Psoas muscle (tissue), 8 donors: ENCODE data around the gene PTPN2. TPM values are rescaled to one million over a fixed set of nuclear protein-coding genes. Genes with fewer than 3 reads are reported as not detected.
"Not testable (repeated sequence)": the region's sequence is repeated elsewhere in the genome, so short reads cannot be mapped to it uniquely, and the experiment has no call there.

ENCODE experiments used
- ATAC-seq, 4 donors: fragments of 200-7000 bp; cut with Tn5 transposase; one replicate each; pipeline ENCODE4 v1.9.1; 2020; ENCODE audit warnings: moderate library complexity in 3 of 4, mild to moderate bottlenecking in 2 of 4
- DNase-seq, 2 donors: peaks; one replicate each; pipeline ENCODE4 v3.0.0-alpha.2; 2020
- H3K27ac ChIP-seq: fragments of 200-600 bp; one replicate; pipeline ENCODE4 v1.8.0; 2022
- H3K27me3 ChIP-seq, 3 donors: fragments of 200-600 bp in 1 of 3; one replicate each; pipeline versions ENCODE4 v1.6.1 to v1.8.0; 2013 to 2022; ENCODE audit warnings: low read length in 2 of 3, mild to moderate bottlenecking in 2 of 3, moderate library complexity in 1 of 3; ENCODE audit not compliant: insufficient read depth in 3 of 3
- H3K36me3 ChIP-seq, 2 donors: fragments of 200-600 bp in 1 of 2; one replicate each; pipeline versions ENCODE4 v1.6.1 to v1.8.0; 2013 to 2022; ENCODE audit warnings: low read depth in 1 of 2, mild to moderate bottlenecking in 1 of 2, moderate library complexity in 1 of 2; ENCODE audit not compliant: insufficient read depth in 1 of 2
- H3K4me1 ChIP-seq: fragments of 200-600 bp; one replicate; pipeline ENCODE4 v1.8.0; 2022
- H3K4me3 ChIP-seq: fragments of 200-600 bp; one replicate; pipeline ENCODE4 v1.8.0; 2022; ENCODE audit warnings: mild to moderate bottlenecking
- H3K9me3 ChIP-seq: fragments of 200-600 bp; one replicate; pipeline ENCODE4 v1.8.0; 2022
- WGBS, 3 donors: extraction: QIAGEN DNeasy Blood & Tissue Kit; methylation state at CpG; one replicate each; pipeline versions ENCODE4 v1.1.6 to v1.1.7; 2013; 5-methylcytosine and 5-hydroxymethylcytosine counted together
- intact Hi-C, 2 donors: fragments of 100-400 bp; cut with DNase I; formaldehyde crosslinking; loops; one replicate each; pipeline versions ENCODE4 v1.11.0 to v1.14.2; 2022
- polyA plus RNA-seq, 3 donors: library from polyadenylated mRNA; stranded (reverse); fragments of 200-250 nt; gene quantifications; one replicate each; pipeline ENCODE4 v1.2.3, GENCODE V29; 2013
- total RNA-seq, 4 donors: library from RNA; stranded (reverse); fragmentation: NEBNext Ultra II Directional in 2 of 4; extraction: Animal tissue kit (Norgen Biotek cat#: 25700) in 2 of 4; gene quantifications; one replicate each; pipeline versions ENCODE4 v1.2.1 to v1.2.4, GENCODE V29; 2021 to 2023
- TF ChIP-seq, protein P1 (sequence below): fragments of 200-600 bp; IDR thresholded peaks from one replicate; pipeline ENCODE4 v1.8.0; 2022; ENCODE audit warnings: antibody characterized with exemption
- donor health status: healthy with polysubstance abuse.
- donor health status: DM: no; HTN: no; CAD: no; lungs with moderate emphysema.
- donor health status: Bipolar disorder and iron deficiency.
- donor health status: healthy.
- donor health status: DM: yes; HTN: yes; CAD: no.
- donor health status: DM: no; HTN: no; CAD: no.
- donor health status: DM: no; HTN: no; CAD: no.
- donor health status: DM: yes; HTN: yes; CAD: no.

Gene PTPN2
- total and polyA plus RNA-seq, 7 donors, result 8.4 to 27.0 (median 14.0) TPM

DNA sequence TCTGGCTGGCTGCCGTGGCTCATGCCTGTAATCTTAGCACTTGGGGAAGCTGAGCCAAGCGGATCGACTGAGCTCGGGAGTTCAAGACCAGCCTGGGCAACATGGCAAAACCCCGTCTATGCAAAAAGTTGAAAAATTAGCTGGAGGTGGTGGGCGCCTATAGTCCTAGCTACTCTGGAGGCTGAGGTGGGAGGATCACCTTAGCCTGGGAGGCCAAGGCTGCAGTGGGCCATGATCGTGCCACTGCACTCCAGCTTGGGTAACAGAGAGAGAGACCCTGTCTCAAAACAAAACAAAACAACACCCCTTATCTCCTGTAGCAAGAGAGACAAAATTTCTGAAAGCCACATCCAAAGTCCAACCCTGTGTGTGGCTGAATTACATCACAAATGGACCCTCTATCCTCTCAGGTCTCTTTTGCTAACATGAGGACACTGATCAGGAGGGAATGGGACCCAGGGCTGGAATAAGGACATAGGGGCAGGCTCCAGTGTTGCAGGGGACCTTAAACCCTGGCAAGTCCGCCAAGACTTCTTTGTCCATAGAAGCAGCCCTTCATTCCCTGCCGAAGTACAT, 116.4 kb downstream of the PTPN2 start:
- H3K27ac ChIP-seq, result no peak overlapping the region

DNA sequence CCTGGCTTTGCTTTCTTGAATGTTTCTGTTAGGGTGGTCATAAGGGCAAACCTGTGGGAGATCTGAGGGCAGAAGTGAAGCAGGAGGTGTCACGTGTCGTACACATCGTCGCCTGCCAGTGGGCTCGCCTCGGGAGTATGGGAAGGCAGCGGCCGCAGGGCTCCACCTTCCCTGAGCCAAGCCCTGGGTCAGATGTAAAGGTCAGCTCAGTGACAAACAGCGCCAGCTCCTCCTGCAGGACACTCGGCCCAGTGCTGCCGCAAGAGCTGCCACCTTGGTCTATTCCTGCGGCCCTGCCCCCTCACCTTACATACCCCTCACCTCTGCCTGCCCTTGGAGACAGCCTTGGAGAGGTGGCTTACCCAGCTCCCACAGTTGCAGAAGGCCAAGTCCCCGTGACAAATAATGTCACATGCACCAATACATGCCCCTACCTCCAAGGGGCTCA, 117.0 kb downstream of the PTPN2 start:
- no peak for ATAC-seq
- H3K4me3 ChIP-seq, result no peak overlapping the region
- 19 to 32% (median 29%) methylated on average over 13 of the region's 13 CpGs for WGBS, 3 donors
- TF ChIP-seq, protein P1, sequence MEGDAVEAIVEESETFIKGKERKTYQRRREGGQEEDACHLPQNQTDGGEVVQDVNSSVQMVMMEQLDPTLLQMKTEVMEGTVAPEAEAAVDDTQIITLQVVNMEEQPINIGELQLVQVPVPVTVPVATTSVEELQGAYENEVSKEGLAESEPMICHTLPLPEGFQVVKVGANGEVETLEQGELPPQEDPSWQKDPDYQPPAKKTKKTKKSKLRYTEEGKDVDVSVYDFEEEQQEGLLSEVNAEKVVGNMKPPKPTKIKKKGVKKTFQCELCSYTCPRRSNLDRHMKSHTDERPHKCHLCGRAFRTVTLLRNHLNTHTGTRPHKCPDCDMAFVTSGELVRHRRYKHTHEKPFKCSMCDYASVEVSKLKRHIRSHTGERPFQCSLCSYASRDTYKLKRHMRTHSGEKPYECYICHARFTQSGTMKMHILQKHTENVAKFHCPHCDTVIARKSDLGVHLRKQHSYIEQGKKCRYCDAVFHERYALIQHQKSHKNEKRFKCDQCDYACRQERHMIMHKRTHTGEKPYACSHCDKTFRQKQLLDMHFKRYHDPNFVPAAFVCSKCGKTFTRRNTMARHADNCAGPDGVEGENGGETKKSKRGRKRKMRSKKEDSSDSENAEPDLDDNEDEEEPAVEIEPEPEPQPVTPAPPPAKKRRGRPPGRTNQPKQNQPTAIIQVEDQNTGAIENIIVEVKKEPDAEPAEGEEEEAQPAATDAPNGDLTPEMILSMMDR, result no peak
- no peaks in the 10 kb centered on the region for H3K9me3 ChIP-seq
- no peaks in the 10 kb centered on the region for H3K27me3 ChIP-seq
- no peaks in the 10 kb centered on the region for H3K36me3 ChIP-seq
- H3K27ac ChIP-seq, result no peak overlapping the region
- no peak for DNase-seq
- intact Hi-C loops, result no loop called here
- H3K4me1 ChIP-seq, result no peaks in the 10 kb centered on the region

More for the DNA sequence above, 116.4 kb downstream of the PTPN2 start:
- Histone ChIP-seq H3K9me3 (no peaks in the 10 kb centered on the region), H3K4me1 (no peaks in the 10 kb centered on the region), H3K36me3 (no peaks in the 10 kb centered on the region), H3K27me3 (no peaks in the 10 kb centered on the region), H3K4me3 (no peak overlapping the region)
- DNase-seq, result no peak
- TF ChIP-seq, protein P1, result no peak
- 81 to 87% (median 87%) methylated on average over 9 of the region's 9 CpGs for WGBS, 3 donors
- ATAC-seq, result no peak
- intact Hi-C loops, result no loop called here

DNA sequence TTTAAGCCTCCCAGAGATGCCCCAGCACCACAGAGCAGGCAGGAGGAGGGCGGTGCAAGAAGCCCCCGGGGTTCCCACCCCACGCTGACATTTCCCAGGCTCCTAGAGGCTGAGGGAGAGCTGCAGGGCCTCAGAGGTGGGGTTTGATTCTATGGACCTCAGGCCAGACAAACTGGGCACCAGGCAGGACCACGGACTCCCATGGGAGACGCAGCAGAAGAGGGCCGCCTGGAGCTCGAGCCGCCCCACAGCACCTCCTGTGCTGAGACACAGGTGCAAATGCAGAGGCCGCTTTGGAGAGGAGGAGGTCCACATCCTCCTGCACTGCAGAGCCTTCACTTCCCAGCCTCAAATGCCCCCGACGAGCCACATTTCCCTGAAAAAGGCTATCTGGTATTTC, 118.5 kb downstream of the PTPN2 start:
- Histone ChIP-seq H3K36me3 (no peaks in the 10 kb centered on the region), H3K9me3 (no peaks in the 10 kb centered on the region), H3K4me1 (no peaks in the 10 kb centered on the region), H3K27me3 (no peaks in the 10 kb centered on the region), H3K27ac (no peak overlapping the region), H3K4me3 (no peak overlapping the region)
- DNase-seq (no peak), ATAC-seq (no peak)
- TF ChIP-seq, protein P1, result no peak
- 82 to 87% (median 84%) methylated on average over 11 of the region's 11 CpGs for WGBS, 3 donors
- intact Hi-C loops, result no loop called here

DNA sequence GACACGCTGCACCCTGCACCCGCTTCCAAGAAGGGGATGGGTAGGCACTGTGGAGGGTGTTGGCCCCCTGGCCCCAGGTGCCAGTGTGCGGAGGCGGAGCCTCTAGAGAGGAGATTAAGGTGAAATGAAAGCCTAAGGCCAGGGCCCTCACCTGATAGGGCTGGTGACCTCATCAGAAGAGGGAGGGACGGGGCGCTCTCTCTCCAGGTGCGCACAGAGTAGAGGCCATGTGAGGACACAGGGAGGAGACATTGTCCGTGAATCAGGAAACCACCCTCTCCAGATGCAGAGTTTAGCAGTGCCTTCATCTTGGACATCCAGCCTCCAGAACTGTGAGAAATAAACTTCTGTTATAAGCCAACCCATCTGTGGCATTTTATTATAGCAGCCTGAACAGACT, 118.9 kb downstream of the PTPN2 start:
- WGBS, 3 donors, result 78 to 93% (median 84%) methylated on average over 8 of the region's 8 CpGs
- Histone ChIP-seq H3K36me3 (no peaks in the 10 kb centered on the region), H3K4me1 (no peaks in the 10 kb centered on the region), H3K9me3 (no peaks in the 10 kb centered on the region), H3K27me3 (no peaks in the 10 kb centered on the region), H3K27ac (no peak overlapping the region), H3K4me3 (no peak overlapping the region)
- DNase-seq (no peak), ATAC-seq (no peak)
- TF ChIP-seq, protein P1, result no peak
- intact Hi-C loops, result no loop called here

DNA sequence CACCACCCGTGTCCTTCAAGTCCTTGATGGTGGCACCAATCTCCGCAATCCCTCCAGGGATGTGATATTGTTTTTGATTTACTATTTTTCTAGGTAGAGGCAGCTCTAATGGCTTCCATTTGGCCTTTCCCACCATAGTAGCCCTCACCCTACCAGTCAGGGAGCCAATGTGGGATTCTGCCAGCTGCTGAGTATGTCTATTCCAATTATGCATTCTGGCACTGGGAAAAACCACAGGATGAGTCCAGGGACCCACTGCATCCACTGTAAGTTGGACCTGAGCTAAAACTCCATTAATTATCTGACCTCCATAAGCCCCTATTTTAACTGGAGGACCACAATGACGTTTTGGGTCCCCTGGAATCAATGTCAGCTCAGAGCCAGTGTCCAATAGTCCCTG, 125.5 kb downstream of the PTPN2 start:
- 76 to 84% (median 79%) methylated on average over 3 of the region's 3 CpGs for WGBS, 3 donors
- H3K27me3 ChIP-seq, H3K4me1 ChIP-seq, intact Hi-C loops, H3K9me3 ChIP-seq, H3K36me3 ChIP-seq, H3K27ac ChIP-seq, DNase-seq, ATAC-seq, H3K4me3 ChIP-seq: not testable (repeated sequence)

DNA sequence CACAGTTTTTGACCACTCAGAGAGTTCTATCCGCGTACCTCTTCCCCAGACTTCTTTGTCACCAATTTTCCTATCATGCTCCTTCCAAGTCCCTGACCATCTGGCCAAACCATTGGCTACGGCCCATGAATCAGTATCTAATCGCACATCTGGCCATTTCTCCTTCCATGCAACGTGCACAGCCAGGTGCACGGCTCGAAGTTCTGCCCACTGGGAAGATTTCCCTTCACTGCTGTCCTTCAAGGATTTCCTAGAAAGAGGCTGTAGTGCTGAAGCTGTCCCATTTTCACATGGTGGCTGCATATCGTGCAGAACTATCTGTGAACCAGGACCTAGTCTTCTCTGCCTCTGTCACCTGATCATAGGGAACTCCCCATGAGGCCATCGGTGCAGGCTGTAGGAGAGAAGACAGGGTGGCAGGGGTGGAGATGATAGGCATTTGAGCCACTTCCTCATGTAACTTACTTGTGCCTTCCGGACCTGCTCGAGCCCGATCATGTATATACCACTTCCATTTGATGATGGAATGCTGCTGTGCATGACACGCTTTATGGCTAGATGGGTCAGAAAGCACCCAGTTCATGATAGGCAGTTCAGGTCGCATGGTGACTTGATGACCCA, 127.3 kb downstream of the PTPN2 start:
- 82 to 86% (median 83%) methylated on average over 14 of the region's 14 CpGs for WGBS, 3 donors
- not testable (repeated sequence) for H3K27ac ChIP-seq

DNA sequence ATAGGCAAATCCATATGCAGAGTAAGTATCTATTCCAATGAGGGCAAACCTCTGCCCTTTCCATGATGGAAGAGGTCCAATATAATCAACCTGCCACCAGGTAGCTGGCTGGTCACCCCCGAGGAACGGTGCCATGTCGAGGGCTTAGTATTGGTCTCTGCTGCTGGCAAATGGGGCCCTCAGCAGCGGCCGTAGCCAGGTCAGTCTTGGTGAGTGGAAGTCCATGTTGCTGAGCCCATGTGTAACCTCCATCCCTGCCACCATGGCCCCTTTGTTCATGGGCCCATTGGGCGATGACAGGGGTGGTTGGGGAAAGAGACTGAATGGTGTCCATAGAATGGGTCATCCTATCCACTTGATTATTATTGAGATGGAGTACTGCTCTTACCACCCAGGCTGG, 128.4 kb downstream of the PTPN2 start:
- H3K4me1 ChIP-seq, H3K9me3 ChIP-seq, H3K27ac ChIP-seq, H3K36me3 ChIP-seq, H3K4me3 ChIP-seq, H3K27me3 ChIP-seq, DNase-seq, intact Hi-C loops, ATAC-seq: not testable (repeated sequence)
- 94 to 98% (median 96%) methylated on average over 6 of the region's 6 CpGs for WGBS, 3 donors

More for the DNA sequence above, 127.3 kb downstream of the PTPN2 start:
- H3K36me3 ChIP-seq, H3K4me1 ChIP-seq, H3K4me3 ChIP-seq, ATAC-seq, intact Hi-C loops, H3K9me3 ChIP-seq, DNase-seq, H3K27me3 ChIP-seq: not testable (repeated sequence)
